ENCODE measurements around the gene PTCSC3. TPM values are rescaled to one million over a fixed set of nuclear protein-coding genes. Genes with fewer than 3 reads are reported as not detected.

Gene PTCSC3
- total RNA-seq, 2 donors from 2014 or later, result not detected

GRCh38 chr14:36222337-36222736 lies 45.8 kb upstream of the PTCSC3 start:
- TF ChIP-seq POLR2A (IDR thresholded peaks at IDR 0.05) (no peak), CTCF (IDR thresholded peaks at IDR 0.05) (no peak)
- Histone ChIP-seq H3K4me1 (peaks cover 1% of the 10 kb centered on the region), H3K27me3 (peaks cover 0 to 4% of the 10 kb centered on the region in 2 donors), H3K27ac (no peak overlapping the region), H3K9me3 (no peaks in the 10 kb centered on the region), H3K4me3 (no peak overlapping the region), H3K36me3 (replicated peaks in 1 of 2; ENCODE audit: insufficient read depth in 1 of 2, low read depth in 2 of 2) (no peaks in the 10 kb centered on the region)
- no peak for ATAC-seq
- no peak for DNase-seq
- intact Hi-C loops (cut with DNase I), result no loop called here

DNA sequence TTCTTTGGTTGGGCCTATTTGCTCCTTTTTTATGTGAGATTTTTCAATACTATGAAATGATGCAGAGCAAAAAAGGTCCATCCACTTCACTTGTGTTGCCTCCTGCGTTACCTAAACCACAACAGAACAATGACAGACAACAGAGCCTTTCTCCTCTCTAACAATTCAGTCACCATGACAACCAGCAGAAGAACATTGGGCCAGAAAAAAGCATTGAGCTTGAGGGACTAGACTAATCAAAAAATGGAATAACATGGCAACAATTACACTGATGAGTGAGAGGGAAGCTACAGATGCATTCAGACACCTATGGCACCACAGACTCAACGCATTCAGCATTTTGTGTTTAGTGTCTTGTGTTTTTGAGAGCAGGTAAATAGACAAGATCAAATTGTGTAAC lies 44.6 kb upstream of the PTCSC3 start:
- Histone ChIP-seq H3K27me3 (peaks cover 0 to 4% of the 10 kb centered on the region in 2 donors), H3K27ac (no peak overlapping the region), H3K4me1 (no peaks in the 10 kb centered on the region), H3K9me3 (no peaks in the 10 kb centered on the region), H3K4me3 (no peak overlapping the region), H3K36me3 (replicated peaks in 1 of 2; ENCODE audit: insufficient read depth in 1 of 2, low read depth in 2 of 2) (no peaks in the 10 kb centered on the region)
- intact Hi-C loops (cut with DNase I), result no loop called here
- no peak for TF ChIP-seq POLR2A (IDR thresholded peaks at IDR 0.05)
- WGBS, 2 donors, result 47 to 58% methylated on average over 2 of the region's 2 CpGs
- DNase-seq (no peak), ATAC-seq (no peak)

- no peaks in the 10 kb centered on the region for H3K9me3 ChIP-seq
- no peak overlapping the region for H3K27ac ChIP-seq
- no peak overlapping the region for H3K4me3 ChIP-seq
- WGBS, 2 donors, result 19 to 27% methylated on average over 2 of the region's 2 CpGs
- no peak for ATAC-seq
- intact Hi-C loops (cut with DNase I), result no loop called here
- H3K36me3 ChIP-seq (replicated peaks in 1 of 2; ENCODE audit: insufficient read depth in 1 of 2, low read depth in 2 of 2), result no peaks in the 10 kb centered on the region
- no peak for TF ChIP-seq CTCF (IDR thresholded peaks at IDR 0.05)
- no peak for TF ChIP-seq POLR2A (IDR thresholded peaks at IDR 0.05)
- H3K4me1 ChIP-seq, result no peaks in the 10 kb centered on the region
- H3K27me3 ChIP-seq, result peaks cover 0 to 4% of the 10 kb centered on the region in 2 donors
- no peak for DNase-seq
These were observed 41.2 kb upstream of the PTCSC3 start for GRCh38 chr14:36217732-36218131.

- Histone ChIP-seq H3K27ac (no peak overlapping the region), H3K9me3 (no peaks in the 10 kb centered on the region), H3K27me3 (peaks cover 0 to 4% of the 10 kb centered on the region in 2 donors), H3K4me3 (no peak overlapping the region), H3K4me1 (no peaks in the 10 kb centered on the region), H3K36me3 (replicated peaks in 1 of 2; ENCODE audit: insufficient read depth in 1 of 2, low read depth in 2 of 2) (no peaks in the 10 kb centered on the region)
- DNase-seq (no peak), ATAC-seq (no peak)
- intact Hi-C loops (cut with DNase I), result no loop called here
- WGBS, 2 donors, result 79 to 96% methylated on average over 2 of the region's 2 CpGs
- no peak for TF ChIP-seq POLR2A (IDR thresholded peaks at IDR 0.05)
- no peak for TF ChIP-seq CTCF (IDR thresholded peaks at IDR 0.05)
These were observed 40.5 kb upstream of the PTCSC3 start for GRCh38 chr14:36217027-36217426.

- Histone ChIP-seq H3K36me3 (replicated peaks in 1 of 2; ENCODE audit: insufficient read depth in 1 of 2, low read depth in 2 of 2) (no peaks in the 10 kb centered on the region), H3K4me3 (no peak overlapping the region), H3K9me3 (no peaks in the 10 kb centered on the region), H3K27me3 (peaks cover 0 to 4% of the 10 kb centered on the region in 2 donors), H3K4me1 (no peaks in the 10 kb centered on the region), H3K27ac (no peak overlapping the region)
- TF ChIP-seq CTCF (IDR thresholded peaks at IDR 0.05) (no peak), POLR2A (IDR thresholded peaks at IDR 0.05) (no peak)
- DNase-seq, result no peak
- no peak for ATAC-seq
- intact Hi-C loops (cut with DNase I), result no loop called here
- 25 to 26% methylated on average over 3 of the region's 3 CpGs for WGBS, 2 donors
These were observed 38.7 kb upstream of the PTCSC3 start for GRCh38 chr14:36215217-36215598.

Data from body of pancreas (tissue), 4 donors.